RPMI8226 (cell line): ENCODE data around the gene PPP6R2.

Experiments
- DNase-seq: peaks from one replicate; pipeline ENCODE4 v3.0.0-alpha.2; 2015

The PPP6R2 gene

GRCh38 chr22:50488886-50489285 is 145.8 kb downstream of the PPP6R2 start:
- DNase-seq, result no peak

GRCh38 chr22:50489363-50490243 is 146.5 kb downstream of the PPP6R2 start:
- no peak for DNase-seq

- DNase-seq, result no peak
Observed at GRCh38 chr22:50490531-50491308, 147.6 kb downstream of the PPP6R2 start.
